HG03103 (cell line): Measurements from ENCODE around the gene GAPVD1.

Experiments used
- ATAC-seq: cut with Tn5 transposase; IDR thresholded peaks from one replicate; pipeline ENCODE4 v1.9.1; 2021; ENCODE audit warnings: low read depth; ENCODE audit not compliant: unreplicated experiment

The GAPVD1 gene

DNA sequence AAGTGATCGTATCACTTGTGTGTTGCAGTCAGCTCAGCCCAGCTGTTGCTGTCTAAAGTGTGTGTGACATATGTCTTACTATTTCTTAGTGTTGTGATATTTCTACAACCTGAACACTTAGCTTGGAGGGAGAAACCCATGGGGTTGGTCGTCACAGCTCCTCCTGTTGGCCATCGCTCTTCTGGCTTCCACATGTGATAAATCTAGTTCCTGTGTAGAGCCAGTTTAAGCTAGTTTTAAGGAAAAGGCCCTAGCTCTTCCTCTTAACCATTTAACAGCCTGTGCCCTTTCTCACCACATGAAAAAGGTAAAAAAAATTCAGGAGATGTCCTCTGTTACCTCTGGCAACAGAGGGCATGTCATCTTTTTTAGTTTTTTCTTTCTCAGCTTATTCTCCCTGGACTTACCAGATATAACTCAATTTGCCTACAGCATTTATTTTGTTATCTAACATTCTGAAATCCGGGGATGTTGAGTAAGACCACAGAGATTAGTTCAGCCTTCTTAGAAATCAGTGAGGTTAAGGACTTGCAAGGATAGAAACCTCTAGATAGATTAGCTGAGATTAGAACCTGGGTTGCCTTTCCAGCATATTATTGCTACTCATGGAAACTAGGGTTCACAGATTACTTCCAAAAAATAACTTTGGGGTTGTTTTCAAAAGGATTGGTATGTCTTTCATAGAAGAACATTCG lies 100.4 kb downstream of the GAPVD1 start:
- ATAC-seq = no peak

DNA sequence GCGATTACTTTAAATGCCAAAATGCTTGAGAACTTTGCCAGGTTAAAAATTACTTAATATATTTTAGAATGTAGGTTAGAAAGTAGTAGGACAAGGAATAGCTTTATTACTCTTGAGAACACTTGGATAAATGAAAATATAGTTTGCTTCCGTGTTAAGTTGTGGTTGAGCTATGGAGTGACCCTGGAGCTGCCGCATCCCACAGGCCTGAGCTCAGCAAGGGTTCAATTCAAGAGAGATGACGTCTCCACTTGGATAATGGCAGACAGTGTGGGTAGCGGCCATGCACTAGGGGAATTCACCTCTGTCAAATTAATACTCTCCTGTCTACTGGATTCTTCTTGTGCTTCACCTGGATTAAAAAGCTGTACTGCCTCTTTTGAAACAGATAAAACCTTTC lies 105.0 kb downstream of the GAPVD1 start:
- ATAC-seq = no peak

DNA sequence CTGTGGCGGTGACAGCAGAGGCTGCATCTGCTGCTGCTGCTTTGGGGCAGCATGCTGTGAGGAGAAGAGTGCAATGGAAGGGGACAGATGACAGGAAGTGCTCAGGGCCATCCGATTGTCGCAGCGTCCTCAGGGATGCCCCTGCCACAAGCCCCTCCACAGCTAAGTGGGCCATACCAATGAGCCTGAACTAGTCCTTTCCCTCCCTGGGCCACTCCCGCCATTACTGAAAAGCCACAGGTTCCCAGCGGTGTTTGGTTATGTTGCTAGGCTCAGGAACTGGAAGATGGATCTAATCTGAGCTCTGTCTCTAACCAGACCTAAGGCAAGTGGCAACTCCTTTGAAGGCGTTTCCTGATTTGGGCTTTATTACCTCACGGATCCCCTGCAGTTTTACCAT lies 109.2 kb downstream of the GAPVD1 start:
- ATAC-seq = no peak

DNA sequence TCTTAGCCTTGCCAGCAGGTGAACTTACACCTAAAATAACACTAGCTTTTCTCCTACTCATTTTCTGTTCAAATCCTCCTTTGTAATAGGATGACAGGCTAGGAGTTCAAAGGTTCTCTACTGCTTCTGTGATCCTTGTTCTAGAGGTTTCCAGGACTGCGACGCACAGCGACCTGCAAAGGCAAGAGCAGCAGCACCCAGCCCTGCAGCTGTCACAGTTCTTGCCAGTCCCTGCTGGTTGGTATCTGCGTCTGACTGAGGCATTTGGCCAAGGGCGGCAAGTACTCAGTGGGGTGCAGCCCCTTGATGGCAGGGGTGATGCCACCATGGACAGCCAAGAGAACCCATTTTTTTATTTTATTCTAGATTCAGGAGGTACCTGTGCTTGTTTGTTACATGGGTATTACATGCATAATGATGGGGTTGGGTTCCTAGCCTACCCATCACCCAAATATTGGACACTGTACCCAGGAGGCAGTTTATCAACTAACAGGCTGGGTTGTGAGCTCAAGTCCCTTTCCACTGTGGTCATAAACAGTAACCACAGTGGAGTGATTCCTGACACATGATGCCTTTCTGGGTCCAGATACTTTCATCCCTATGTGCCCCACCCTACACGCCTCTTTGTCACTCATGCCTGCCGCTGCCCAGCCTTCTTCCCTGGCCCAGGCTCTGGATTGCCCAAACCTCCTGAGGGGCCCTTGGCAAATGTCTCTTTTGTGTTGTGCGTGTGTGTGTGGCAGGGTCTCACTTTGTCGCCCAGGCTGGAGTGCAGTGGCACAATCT lies 111.0 kb downstream of the GAPVD1 start:
- ATAC-seq = no peak

DNA sequence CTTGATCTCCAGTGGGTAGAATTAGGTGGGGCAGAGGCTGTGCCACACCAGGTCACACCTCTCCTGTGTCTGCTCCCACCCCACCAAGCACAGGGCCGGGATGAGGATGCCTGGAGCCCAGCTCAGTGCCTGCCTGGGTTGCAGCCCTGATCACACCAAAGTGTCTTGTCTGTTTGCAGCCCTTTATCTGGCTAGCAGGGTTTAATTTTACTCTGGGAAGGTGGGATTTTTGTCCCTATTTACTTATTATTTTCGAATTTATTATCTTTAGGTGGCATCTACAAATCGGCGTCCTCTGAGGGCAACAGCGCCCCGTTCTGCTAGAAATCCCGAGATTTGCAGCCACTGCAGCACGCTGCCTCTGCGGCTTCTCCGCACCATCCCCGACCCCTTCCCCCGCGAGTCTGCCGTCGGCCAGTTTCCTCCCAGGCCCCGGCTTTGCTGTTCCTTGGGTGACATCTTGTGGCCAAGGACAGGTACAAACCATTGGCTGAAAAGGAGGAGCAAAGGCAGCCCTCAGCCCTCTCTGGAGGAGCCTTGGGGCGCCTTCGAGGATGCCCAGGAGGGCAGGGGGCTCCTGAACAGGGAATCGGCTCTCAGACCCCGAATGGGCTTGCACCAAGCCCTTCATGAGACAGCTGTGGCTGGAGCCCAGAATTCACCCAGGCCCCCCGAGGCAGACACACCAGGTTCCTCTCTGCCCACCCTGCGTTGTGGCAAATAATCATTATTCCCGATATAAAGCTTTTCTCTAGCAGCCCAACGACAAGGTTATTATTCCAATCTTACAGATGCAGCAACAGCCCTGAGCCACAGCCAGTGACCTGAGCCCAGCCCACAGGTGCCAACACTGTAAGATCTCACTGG lies 113.0 kb downstream of the GAPVD1 start:
- ATAC-seq = no peak

DNA sequence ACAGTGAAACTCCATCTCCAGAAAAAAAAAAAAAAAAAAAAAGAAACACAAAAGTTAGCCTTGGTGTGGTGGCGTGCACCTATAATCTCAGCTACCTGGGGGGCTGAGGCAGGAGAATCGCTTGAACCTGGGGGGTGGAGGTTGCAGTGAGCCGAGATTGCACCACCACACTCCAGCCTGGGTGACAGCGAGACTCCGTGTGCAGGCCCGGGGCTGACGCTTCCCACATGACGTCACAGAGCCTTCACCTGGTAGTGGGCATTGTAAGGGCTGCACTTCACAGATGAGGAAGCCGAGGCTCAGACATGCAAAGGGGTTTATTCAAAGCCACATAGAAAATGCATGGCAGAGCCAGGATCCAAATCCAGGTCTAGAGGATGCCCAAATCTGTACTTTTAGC lies 114.2 kb downstream of the GAPVD1 start:
- ATAC-seq = no peak

DNA sequence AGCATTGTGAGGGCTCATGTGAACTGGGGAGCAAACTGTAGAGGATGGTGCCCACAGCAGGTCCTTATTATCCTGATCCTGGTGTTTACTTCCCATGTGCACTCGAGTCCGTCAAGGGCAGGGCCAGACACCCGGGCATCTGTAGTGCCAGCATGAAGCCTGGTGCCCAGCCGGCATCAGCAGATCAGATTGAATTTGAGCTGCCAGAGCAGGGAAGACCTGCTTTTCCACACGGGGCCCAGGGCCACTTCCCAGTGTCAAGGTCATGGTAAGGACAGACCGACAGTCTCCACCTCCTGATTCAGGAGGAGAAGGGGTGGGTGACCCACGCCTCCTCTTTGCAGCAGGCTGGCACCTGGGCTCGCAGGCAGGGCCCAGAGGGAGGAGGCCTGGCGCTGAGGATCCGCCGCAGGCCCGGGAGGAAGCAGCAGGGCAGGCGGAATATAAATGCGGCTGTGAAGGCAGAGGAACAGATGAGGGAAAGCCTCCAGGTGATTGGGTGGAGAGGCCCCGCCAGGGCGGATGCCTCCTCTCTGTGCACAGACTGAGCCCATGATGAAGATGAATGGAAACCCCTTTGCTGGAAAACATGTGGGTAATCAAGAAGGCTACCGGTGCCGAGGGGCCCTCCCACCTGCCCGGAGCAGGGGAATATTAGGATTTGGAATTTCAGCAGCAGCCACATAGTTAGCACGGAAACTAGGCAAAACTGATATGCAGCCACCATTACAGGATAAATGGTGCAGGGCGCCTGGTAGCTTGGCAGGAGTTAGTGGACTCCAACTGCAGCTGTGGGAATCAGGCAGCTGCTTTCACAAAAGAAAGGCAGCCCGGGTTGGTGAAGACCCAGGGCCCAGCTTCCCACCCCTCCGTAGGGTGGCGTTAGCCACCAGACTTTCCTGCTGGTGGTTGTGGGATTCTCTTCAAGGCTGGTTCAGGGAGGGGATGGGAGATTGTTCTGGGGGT lies 114.9 kb downstream of the GAPVD1 start:
- ATAC-seq = no peak

DNA sequence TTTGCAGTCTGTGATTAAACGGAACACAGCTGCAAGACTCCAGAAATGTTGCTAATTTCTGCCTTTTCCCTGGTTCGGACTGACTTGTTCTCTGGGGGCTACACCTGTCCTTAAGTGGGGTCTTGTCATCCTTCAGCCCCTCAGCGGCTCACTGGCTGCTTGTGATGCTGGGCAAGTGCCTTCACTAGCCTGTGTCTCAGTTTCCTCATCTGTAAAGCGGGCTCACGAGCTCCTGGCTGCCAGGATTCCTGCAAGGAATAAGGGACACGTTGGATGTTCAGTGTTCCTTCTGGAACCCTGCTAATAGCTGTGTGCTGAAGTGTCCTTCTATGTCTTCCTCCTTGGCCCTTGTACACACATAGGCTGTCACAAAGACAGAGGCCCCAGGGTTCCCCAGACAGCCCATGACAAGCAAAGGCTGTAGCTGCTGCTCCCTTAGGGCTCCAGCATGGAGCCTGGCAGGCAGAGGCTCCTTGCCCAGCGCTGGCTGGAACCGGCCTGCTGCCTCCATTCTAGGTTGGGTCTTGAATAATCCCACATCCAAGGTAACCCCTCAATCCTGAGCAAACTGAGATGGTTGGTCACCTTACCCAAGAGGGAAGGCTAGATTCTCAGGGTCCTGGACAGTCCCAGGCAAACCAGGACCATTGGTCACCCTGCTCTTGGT lies 116.1 kb downstream of the GAPVD1 start:
- ATAC-seq = no peak

DNA sequence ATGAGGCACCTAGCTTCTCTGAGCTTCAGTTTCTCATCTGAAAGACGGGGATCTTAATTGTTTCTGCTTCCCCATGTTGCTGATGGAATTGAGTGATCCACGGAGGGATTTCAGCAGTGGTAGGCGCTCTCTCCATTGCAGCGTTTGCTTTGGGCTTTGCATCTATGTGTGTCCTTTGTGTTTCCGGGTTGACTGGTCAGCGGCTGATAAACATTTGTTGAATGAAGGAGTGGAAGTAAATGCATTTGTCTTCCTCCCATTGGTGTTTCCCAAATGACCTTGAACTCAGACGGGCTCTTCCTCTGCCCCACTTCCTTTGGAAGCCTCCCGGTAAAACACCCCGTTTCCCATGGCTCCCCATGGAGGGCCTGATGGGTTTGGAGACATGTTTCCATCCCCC lies 117.2 kb downstream of the GAPVD1 start:
- ATAC-seq = no peak

DNA sequence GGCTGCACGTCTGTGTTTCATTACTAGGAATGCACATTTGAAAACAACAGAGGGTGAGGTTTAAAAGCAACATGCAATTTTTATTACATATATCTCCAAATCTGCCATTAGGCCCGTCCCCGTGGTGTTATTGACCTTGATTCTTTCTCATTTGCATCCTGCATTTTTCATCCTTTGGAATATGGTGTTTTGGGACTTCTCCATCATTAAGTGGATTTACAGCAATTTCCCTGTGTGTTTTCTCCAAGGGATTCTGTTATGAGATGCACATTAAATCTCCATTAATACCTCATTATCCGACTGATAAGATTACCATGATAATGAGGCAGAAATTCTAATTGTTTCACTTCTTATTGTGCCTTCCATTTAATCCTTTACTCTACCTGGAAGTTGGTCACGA lies 117.6 kb downstream of the GAPVD1 start:
- ATAC-seq = no peak

DNA sequence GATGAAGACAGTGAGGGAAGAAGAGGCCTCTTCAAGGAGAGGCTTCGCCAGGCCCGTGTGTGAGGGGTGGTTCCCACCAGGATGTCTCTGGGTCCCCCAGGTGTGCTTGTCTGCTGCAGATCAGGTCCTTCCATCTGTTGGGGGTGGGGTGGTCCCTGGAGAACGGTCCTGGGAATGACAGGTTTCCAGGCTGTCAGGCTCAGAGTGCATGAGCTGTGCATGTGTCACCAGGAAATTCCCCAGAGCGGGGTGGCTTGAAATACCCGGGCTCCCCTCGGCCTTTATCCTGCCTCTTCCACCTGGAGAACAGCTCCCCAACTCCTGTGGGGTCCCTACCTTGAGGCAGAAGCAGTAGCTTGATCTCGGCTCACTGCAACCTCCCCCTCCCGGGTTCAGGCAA lies 118.8 kb downstream of the GAPVD1 start:
- no peak for ATAC-seq

DNA sequence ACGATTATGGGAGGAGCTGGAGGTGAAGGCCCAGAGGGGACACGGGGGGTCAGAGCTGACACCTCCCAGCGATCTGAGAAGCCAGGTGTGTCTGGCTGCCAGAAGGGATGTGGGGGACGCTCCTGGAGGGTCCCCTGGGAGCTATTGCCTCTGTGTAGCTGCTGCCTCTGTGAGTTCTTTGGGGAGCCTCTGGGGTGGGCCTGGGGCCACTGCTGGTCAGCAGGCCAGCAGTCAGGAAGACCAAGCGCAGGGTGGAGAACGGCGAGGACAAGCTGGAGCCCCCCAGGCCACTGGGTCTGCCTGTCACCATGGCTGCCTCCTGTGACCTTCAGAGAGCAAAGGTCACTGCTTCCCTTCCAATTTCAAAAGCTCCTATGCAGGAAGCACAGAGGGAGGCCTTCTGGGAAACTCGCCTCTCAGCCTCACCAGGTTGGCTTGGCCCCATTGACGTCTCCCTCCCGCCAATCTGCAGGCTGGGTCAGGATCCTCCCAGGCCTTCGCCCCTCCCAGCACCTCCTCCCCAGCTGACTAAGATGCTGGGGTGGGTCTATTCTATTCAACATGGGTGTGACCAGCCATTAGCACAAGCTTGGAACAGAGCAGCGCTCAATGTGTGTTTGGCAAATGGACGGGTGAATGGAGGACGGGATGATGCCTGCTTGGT lies 126.4 kb downstream of the GAPVD1 start:
- no peak for ATAC-seq

DNA sequence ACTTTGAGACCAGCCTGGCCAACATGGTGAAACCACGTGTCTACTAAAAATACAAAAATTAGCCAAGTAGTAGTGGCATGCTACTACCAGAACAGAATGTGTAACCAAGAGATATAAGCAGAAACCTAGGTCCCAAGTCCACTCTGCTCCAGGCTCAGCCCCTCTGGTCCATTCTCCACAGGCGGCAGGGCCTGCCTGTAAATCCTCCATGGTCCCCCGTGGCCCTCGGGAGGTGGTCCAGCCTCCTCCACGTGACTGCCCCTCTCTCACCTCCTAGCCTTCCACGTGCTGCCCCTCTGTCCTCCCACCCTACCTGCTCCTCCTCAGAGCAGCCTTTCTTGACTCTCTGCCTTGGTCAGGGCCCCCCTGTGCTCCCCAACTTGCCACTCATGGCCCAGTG lies 127.4 kb downstream of the GAPVD1 start:
- no peak for ATAC-seq

DNA sequence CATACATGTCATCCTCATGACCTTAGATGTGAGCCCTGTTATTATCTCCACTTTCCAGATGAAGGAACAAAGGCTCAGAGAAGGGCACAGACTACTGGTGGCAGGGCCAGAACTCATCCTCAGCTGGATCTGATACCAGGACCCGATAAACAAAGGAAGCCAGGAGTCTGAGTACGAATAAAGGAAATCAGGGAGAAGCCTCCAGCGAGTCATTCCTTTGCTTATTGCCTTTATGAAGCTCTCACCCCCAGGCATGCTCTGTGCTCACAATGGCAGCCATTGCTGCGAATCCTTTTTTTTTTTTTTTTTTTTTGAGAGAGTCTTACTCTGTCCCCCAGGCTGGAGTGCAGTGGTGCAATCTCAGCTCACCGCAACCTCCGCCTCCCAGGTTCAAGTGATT lies 130.1 kb downstream of the GAPVD1 start:
- ATAC-seq = no peak

DNA sequence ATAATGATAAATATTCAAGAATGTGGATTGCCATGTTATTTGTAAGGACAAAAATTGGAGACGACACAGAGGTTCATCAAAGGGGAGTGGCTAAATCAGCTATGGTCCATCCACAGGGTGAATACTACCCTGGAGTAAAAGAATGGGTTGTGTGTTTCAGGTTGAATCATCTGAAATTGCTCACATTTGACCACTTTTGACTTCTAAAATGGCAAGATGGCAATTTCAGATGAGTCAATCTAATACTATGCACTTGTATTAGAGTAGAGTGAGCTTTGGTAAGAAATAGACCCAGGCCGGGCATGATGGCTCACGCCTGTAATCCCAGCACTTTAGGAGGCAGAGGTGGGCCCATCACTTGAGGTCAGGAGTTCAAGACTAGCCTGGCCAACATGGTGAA lies 131.8 kb downstream of the GAPVD1 start:
- no peak for ATAC-seq

DNA sequence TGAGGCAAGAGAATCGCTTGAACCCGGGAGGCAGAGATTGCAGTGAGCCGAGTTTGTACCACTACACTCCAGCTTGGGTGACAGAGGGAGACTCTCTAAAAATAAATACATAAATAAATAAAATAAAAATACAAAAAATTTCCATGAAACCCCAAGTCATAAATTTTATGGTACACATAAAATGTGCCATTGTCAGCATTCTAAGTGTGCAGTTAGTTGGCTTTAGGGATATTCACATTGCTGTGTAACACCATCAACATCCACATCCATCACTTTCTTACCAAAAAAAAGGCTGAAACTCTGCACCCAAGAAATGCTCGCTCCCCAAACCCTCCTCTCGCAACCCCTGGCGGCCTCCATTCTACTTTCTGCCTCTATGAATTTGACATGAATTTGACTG lies 135.2 kb downstream of the GAPVD1 start:
- ATAC-seq = no peak

DNA sequence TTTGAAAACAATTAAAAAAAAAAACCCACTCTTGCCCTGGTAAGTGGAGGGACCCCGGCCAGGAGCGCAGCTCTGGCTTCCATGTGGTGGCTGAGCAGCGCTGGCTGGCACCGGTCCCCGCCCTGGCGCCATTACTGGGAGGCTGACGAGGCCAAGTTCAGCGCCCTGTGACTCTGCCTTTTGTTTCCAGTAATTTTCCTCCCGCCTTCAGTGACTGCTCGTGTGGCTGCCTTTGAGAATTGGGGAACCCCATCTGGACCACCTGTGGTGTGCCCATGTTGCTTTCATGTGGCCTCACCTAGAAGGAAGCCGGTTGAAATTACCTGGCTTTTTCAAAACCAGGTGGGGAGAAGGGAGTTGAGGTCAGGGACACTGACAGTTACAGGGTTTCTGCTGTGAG lies 136.1 kb downstream of the GAPVD1 start:
- ATAC-seq = no peak

DNA sequence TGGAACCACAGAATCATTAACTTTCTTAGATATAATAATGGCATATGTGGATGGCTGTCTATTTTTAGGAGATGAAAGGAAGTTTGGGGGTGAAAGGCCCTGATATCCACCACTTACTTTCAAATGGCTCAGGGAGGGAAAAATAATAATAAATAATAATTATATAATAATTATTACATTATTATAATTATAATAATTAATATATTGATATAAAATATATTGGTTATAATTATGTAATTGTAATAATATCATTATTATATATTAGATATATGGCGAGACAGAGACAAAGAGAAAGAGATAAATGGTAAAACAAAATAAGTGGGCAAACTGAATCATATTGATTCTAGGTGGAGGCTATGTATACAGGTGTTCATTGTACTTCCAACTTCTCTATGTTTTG lies 136.6 kb downstream of the GAPVD1 start:
- ATAC-seq = no peak

DNA sequence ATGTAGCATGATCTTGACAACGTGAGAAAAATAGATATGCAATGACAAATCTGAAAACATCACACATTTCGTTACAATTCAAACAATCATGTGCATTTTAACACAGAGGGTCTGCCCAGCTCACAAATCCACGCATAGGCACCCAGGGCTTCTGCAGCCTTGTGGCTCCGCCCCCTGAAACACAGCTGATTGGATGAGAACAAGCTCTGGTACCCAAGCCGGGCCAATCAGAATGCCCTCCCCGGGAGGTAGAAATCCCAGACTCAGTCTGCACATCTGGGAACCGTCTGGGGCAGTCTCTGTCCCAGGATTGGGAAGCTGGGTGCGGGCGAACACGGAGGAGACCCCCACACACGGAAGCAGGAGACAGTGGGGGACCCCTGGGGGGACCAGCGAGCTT lies 137.5 kb downstream of the GAPVD1 start:
- ATAC-seq = no peak
